H1 (cell line): ENCODE results near the gene RNASE12.

Source experiments
- EZH2 ChIP-seq: fragments of 200-600 bp; sonication (generic); IDR thresholded peaks from 2 replicates; pipeline ENCODE4 v1.7.1; 2012; ENCODE audit warnings: low read depth, mild to moderate bottlenecking, moderate library complexity, low read length, inconsistent platforms; ENCODE audit not compliant: severe bottlenecking
- SIX5 ChIP-seq: IDR thresholded peaks from 2 replicates; pipeline ENCODE4 v1.6.1; 2011; ENCODE audit warnings: mild to moderate bottlenecking, low read depth, low read length

- TF ChIP-seq EZH2 (no peak), SIX5 (no peak)
These were observed 30.2 kb downstream of the RNASE12 start, which contains the start of gene RNASE9 for GRCh38 chr14:20560961-20561360.
